A549 (cell line): ENCODE results near the gene TPD52L1.

ENCODE experiments used
- CTCF ChIP-seq: fragments of >200 bp; sonication (Bioruptor Twin); formaldehyde crosslinking; IDR thresholded peaks from 3 replicates; pipeline ENCODE4 v1.5.1; 2016
- EP300 ChIP-seq, 2 experiments: fragments of >200 bp; sonication (Bioruptor Twin); formaldehyde crosslinking; IDR thresholded peaks; 2 replicates in 1 of 2; 3 replicates in 1 of 2; pipeline ENCODE4 v1.6.1; 2016 to 2017
- FOXS1 ChIP-seq: fragments of 250-450 bp; sonication (Bioruptor Pico); IDR thresholded peaks from 2 replicates; pipeline ENCODE4 v1.5.0; 2020; ENCODE audit warnings: mild to moderate bottlenecking, moderate library complexity
- GATA3 ChIP-seq: IDR thresholded peaks from 2 replicates; pipeline ENCODE4 v1.6.1; 2012; ENCODE audit warnings: borderline replicate concordance
- HDAC2 ChIP-seq: fragments of 200-600 bp; sonication (generic); IDR thresholded peaks from 2 replicates; pipeline ENCODE4 v1.6.1; 2016
- HEYL ChIP-seq: fragments of 250-450 bp; sonication (Bioruptor Pico); IDR thresholded peaks from 2 replicates; pipeline ENCODE4 v1.8.0; 2021; ENCODE audit warnings: mild to moderate bottlenecking, moderate library complexity
- JUNB ChIP-seq: fragments of >200 bp; sonication (Bioruptor Twin); formaldehyde crosslinking; IDR thresholded peaks from 2 replicates; pipeline ENCODE4 v1.6.1; 2016
- MAX ChIP-seq: IDR thresholded peaks from 2 replicates; pipeline ENCODE4 v1.6.1; 2012
- MYC ChIP-seq: IDR thresholded peaks from 2 replicates; pipeline ENCODE4 v1.6.1; 2012; ENCODE audit warnings: mild to moderate bottlenecking, inconsistent platforms, low read length, improper control_type of control experiment, borderline replicate concordance
- PBX3 ChIP-seq: IDR thresholded peaks from 2 replicates; pipeline ENCODE4 v1.6.1; 2012
- PHF8 ChIP-seq: fragments of 200-600 bp; sonication (generic); IDR thresholded peaks from 2 replicates; pipeline ENCODE4 v1.6.1; 2016; ENCODE audit warnings: low read depth, mild to moderate bottlenecking, antibody characterized with exemption, moderate library complexity, borderline replicate concordance
- POLR2A ChIP-seq: IDR thresholded peaks from 2 replicates; pipeline ENCODE4 v1.6.1; 2012; ENCODE audit warnings: mild to moderate bottlenecking, low read length
- REST ChIP-seq: fragments of 200-600 bp; sonication (generic); IDR thresholded peaks from 2 replicates; pipeline ENCODE4 v1.6.1; 2016; ENCODE audit warnings: antibody characterized with exemption, mild to moderate bottlenecking, moderate library complexity
- RFX5 ChIP-seq: fragments of 450-650 bp; IDR thresholded peaks from 2 replicates; pipeline ENCODE4 v1.7.1; 2014; ENCODE audit warnings: antibody characterized with exemption, mild to moderate bottlenecking, moderate library complexity

- TF ChIP-seq CTCF (no peak), FOXS1 (CRISPR knock-in tag) (no peak), PBX3 (no peak), HDAC2 (no peak), POLR2A (no peak), RFX5 (no peak), HEYL (CRISPR knock-in tag) (no peak), JUNB (no peak), MAX (no peak), MYC (no peak), GATA3 (no peak), REST (no peak), PHF8 (no peak), EP300 (IDR thresholded peaks at IDR 0.05) (no peak)
Measured at GRCh38 chr6:125124049-125124669, 29.4 kb upstream of the TPD52L1 start.
